ENCODE results near the gene APOL3. TPM values are rescaled to one million over a fixed set of nuclear protein-coding genes. Genes with fewer than 3 reads are reported as not detected.
"Not testable (repeated sequence)": the region's sequence is repeated elsewhere in the genome, so short reads cannot be mapped to it uniquely, and the experiment has no call there.

The APOL3 gene
- polyA plus RNA-seq, 1 of the 3 experiments (the other 2 are of a cell fraction) = 1.1 TPM

- POLR2A ChIA-PET; H3K27me3 ChIP-seq (ENCODE audit: insufficient read depth); H3K9ac ChIP-seq; H3F3A ChIP-seq (replicated peaks; ENCODE audit: insufficient read depth); DNase-seq; H3K79me2 ChIP-seq (ENCODE audit: insufficient read depth); H3K4me3 ChIP-seq (ENCODE audit: low read depth in 2 of 2, low read length in 1 of 2); H3K36me3 ChIP-seq (replicated peaks in 1 of 2; ENCODE audit: control insufficient read depth in 1 of 2, insufficient read depth in 2 of 2, low read length in 1 of 2); H4K20me1 ChIP-seq (ENCODE audit: insufficient read depth); H3K4me2 ChIP-seq; H3K9me2 ChIP-seq; H2AFZ ChIP-seq (ENCODE audit: low read depth); H3K4me1 ChIP-seq (ENCODE audit: control insufficient read depth in 1 of 2, insufficient read depth in 2 of 2, low read depth in 1 of 2, low read length in 1 of 2); H3K9me3 ChIP-seq; H3K27ac ChIP-seq (ENCODE audit: low read depth in 2 of 2, low read length in 1 of 2): not testable (repeated sequence)
- WGBS (ENCODE audit: low lambda C conversion rate) = 48% methylated on average over 4 of the region's 4 CpGs
- CTCF ChIA-PET = interaction anchor here (1.4 kb wide), 2 partner anchors 27 to 722 kb away, joined by 3 to 4 read pairs; no protein-coding TSS in a partner anchor
Observed at GRCh38 chr22:36152821-36153220, 7.7 kb downstream of the APOL3 start.

GRCh38 chr22:36152088-36152487, 8.5 kb downstream of the APOL3 start:
- Histone ChIP-seq H3F3A (replicated peaks; ENCODE audit: insufficient read depth) (no peaks in the 10 kb centered on the region), H3K36me3 (replicated peaks in 1 of 2; ENCODE audit: control insufficient read depth in 1 of 2, insufficient read depth in 2 of 2, low read length in 1 of 2) (no peaks in the 10 kb centered on the region), H3K9me3 (no peaks in the 10 kb centered on the region), H3K4me1 (ENCODE audit: control insufficient read depth in 1 of 2, insufficient read depth in 2 of 2, low read depth in 1 of 2, low read length in 1 of 2) (peaks cover 5 to 12% of the 10 kb centered on the region in 2 experiments; a peak in 1 of 4 replicates), H3K79me2 (ENCODE audit: insufficient read depth) (no peaks in the 10 kb centered on the region), H2AFZ (ENCODE audit: low read depth) (no peak overlapping the region), H3K27ac (ENCODE audit: low read depth in 2 of 2, low read length in 1 of 2) (no peak overlapping the region), H3K9ac (no peak overlapping the region), H3K9me2 (no peaks in the 10 kb centered on the region), H4K20me1 (ENCODE audit: insufficient read depth) (no peaks in the 10 kb centered on the region), H3K27me3 (ENCODE audit: insufficient read depth) (no peaks in the 10 kb centered on the region), H3K4me3 (ENCODE audit: low read depth in 2 of 2, low read length in 1 of 2) (no peak overlapping the region), H3K4me2 (no peak overlapping the region)
- DNase-seq = no peak
- POLR2A ChIA-PET = no interaction called here
- TF ChIP-seq SIN3A (IDR thresholded peaks at IDR 0.05; ENCODE audit: borderline replicate concordance, low read depth, low read length) (no peak), CHD2 (IDR thresholded peaks at IDR 0.05; ENCODE audit: low read length, partially characterized antibody) (no peak), CTCF (IDR thresholded peaks at IDR 0.05) (no peak), EZH2phosphoT487 (IDR thresholded peaks at IDR 0.05; ENCODE audit: borderline replicate concordance, low read depth) (no peak), FOXM1 (IDR thresholded peaks at IDR 0.05; ENCODE audit: low read depth) (no peak), IRF3 (IDR thresholded peaks at IDR 0.05; ENCODE audit: low read depth, low read length) (no peak), FOSL2 (IDR thresholded peaks at IDR 0.05; ENCODE audit: borderline replicate concordance, low read depth) (no peak), MEF2A (IDR thresholded peaks at IDR 0.05; ENCODE audit: borderline replicate concordance, low read depth) (no peak), SMC3 (IDR thresholded peaks at IDR 0.05; ENCODE audit: low read depth, low read length) (no peak), RFX5 (IDR thresholded peaks at IDR 0.05; ENCODE audit: low read length) (no peak), NRF1 (IDR thresholded peaks at IDR 0.05; ENCODE audit: low read depth, low read length) (no peak), JUND (IDR thresholded peaks at IDR 0.05) (no peak), RAD21 (IDR thresholded peaks at IDR 0.05; ENCODE audit: low read length) (no peak), REST (IDR thresholded peaks at IDR 0.05; ENCODE audit: low read depth, low read length) (no peak), POLR2AphosphoS5 (IDR thresholded peaks at IDR 0.05; ENCODE audit: low read depth, low read length) (no peak), PBX3 (IDR thresholded peaks at IDR 0.05) (no peak), EP300 (IDR thresholded peaks at IDR 0.05; ENCODE audit: borderline replicate concordance in 1 of 2, low read depth in 1 of 2, low read length in 1 of 2) (no peak), ELF1 (IDR thresholded peaks at IDR 0.05) (no peak), USF1 (IDR thresholded peaks at IDR 0.05; ENCODE audit: borderline replicate concordance, low read depth) (no peak)
- 48% methylated on average over 3 of the region's 3 CpGs for WGBS (ENCODE audit: low lambda C conversion rate)
- CTCF ChIA-PET = interaction anchor here (1.3 to 1.4 kb wide), 2 partner anchors 28 to 148 kb away, joined by 3 to 4 read pairs; no protein-coding TSS in a partner anchor

All from SK-N-SH (cell line).